ENCODE data around the gene EME1.
A peak's percentile ranks its signal among the peaks of the same experiment; 100 is the strongest.
"Not testable (repeated sequence)": the region's sequence is repeated elsewhere in the genome, so short reads cannot be mapped to it uniquely, and the experiment has no call there.

The EME1 gene

GRCh38 chr17:50388728-50389127 lies 15.7 kb downstream of the EME1 start:
- no peak for TF ChIP-seq PAX5 (IDR thresholded peaks at IDR 0.05; ENCODE audit: insufficient read depth, low read length, severe bottlenecking)
- peak; percentile 39 for TF ChIP-seq POLR2AphosphoS5 (IDR thresholded peaks at IDR 0.05; ENCODE audit: low read depth, low read length)
- FAIRE-seq: no peak

GRCh38 chr17:50389534-50389933 lies 16.5 kb downstream of the EME1 start:
- no peak for DNase-seq (ENCODE audit: insufficient read length, low spot score)
- FAIRE-seq: no peak
- no peak for TF ChIP-seq PAX5 (IDR thresholded peaks at IDR 0.05; ENCODE audit: insufficient read depth, low read length, severe bottlenecking)
- TF ChIP-seq POLR2A (IDR thresholded peaks at IDR 0.05; ENCODE audit: low read depth, low read length): no peak
- TF ChIP-seq POU2F2 (IDR thresholded peaks at IDR 0.05; ENCODE audit: low read depth, low read length): no peak
- TF ChIP-seq TAF1 (IDR thresholded peaks at IDR 0.05; ENCODE audit: low read depth, low read length): no peak
- TF ChIP-seq POLR2AphosphoS5 (IDR thresholded peaks at IDR 0.05; ENCODE audit: low read depth, low read length): no peak
- TF ChIP-seq SPI1 (IDR thresholded peaks at IDR 0.05; ENCODE audit: low read depth, low read length): no peak

More at GRCh38 chr17:50388728-50389127, 15.7 kb downstream of the EME1 start:
- DNase-seq (ENCODE audit: insufficient read length, low spot score): no peak

- DNase-seq (ENCODE audit: insufficient read length, low spot score) (no peak), FAIRE-seq (no peak)
- TF ChIP-seq PAX5 (IDR thresholded peaks at IDR 0.05; ENCODE audit: insufficient read depth, low read length, severe bottlenecking) (no peak), TAF1 (IDR thresholded peaks at IDR 0.05; ENCODE audit: low read depth, low read length) (no peak), POLR2A (IDR thresholded peaks at IDR 0.05; ENCODE audit: low read depth, low read length) (no peak), POLR2AphosphoS5 (IDR thresholded peaks at IDR 0.05; ENCODE audit: low read depth, low read length) (no peak), SPI1 (IDR thresholded peaks at IDR 0.05; ENCODE audit: low read depth, low read length) (no peak), POU2F2 (IDR thresholded peaks at IDR 0.05; ENCODE audit: low read depth, low read length) (no peak)
These were observed 19.6 kb downstream of the EME1 start for GRCh38 chr17:50392621-50393020.

GRCh38 chr17:50393700-50394099 lies 20.7 kb downstream of the EME1 start:
- TF ChIP-seq PAX5 (IDR thresholded peaks at IDR 0.05; ENCODE audit: insufficient read depth, low read length, severe bottlenecking) (no peak), POLR2A (IDR thresholded peaks at IDR 0.05; ENCODE audit: low read depth, low read length) (no peak), POU2F2 (IDR thresholded peaks at IDR 0.05; ENCODE audit: low read depth, low read length) (no peak), POLR2AphosphoS5 (IDR thresholded peaks at IDR 0.05; ENCODE audit: low read depth, low read length) (no peak), SPI1 (IDR thresholded peaks at IDR 0.05; ENCODE audit: low read depth, low read length) (no peak), TAF1 (IDR thresholded peaks at IDR 0.05; ENCODE audit: low read depth, low read length) (no peak)
- FAIRE-seq (no peak), DNase-seq (ENCODE audit: insufficient read length, low spot score) (no peak)

GRCh38 chr17:50394711-50395110 lies 21.7 kb downstream of the EME1 start:
- FAIRE-seq: no peak
- DNase-seq (ENCODE audit: insufficient read length, low spot score): no peak
- TF ChIP-seq PAX5 (IDR thresholded peaks at IDR 0.05; ENCODE audit: insufficient read depth, low read length, severe bottlenecking) (no peak), POLR2A (IDR thresholded peaks at IDR 0.05; ENCODE audit: low read depth, low read length) (no peak), POU2F2 (IDR thresholded peaks at IDR 0.05; ENCODE audit: low read depth, low read length) (no peak), POLR2AphosphoS5 (IDR thresholded peaks at IDR 0.05; ENCODE audit: low read depth, low read length) (no peak), SPI1 (IDR thresholded peaks at IDR 0.05; ENCODE audit: low read depth, low read length) (no peak), TAF1 (IDR thresholded peaks at IDR 0.05; ENCODE audit: low read depth, low read length) (no peak)

- FAIRE-seq (no peak), DNase-seq (ENCODE audit: insufficient read length, low spot score) (no peak)
- TF ChIP-seq SPI1 (IDR thresholded peaks at IDR 0.05; ENCODE audit: low read depth, low read length): no peak
- no peak for TF ChIP-seq PAX5 (IDR thresholded peaks at IDR 0.05; ENCODE audit: insufficient read depth, low read length, severe bottlenecking)
- no peak for TF ChIP-seq POLR2A (IDR thresholded peaks at IDR 0.05; ENCODE audit: low read depth, low read length)
- no peak for TF ChIP-seq POLR2AphosphoS5 (IDR thresholded peaks at IDR 0.05; ENCODE audit: low read depth, low read length)
- TF ChIP-seq POU2F2 (IDR thresholded peaks at IDR 0.05; ENCODE audit: low read depth, low read length): no peak
- no peak for TF ChIP-seq TAF1 (IDR thresholded peaks at IDR 0.05; ENCODE audit: low read depth, low read length)
These were observed 23.5 kb downstream of the EME1 start for GRCh38 chr17:50396261-50397110.

- FAIRE-seq (peak; percentile 99), DNase-seq (ENCODE audit: insufficient read length, low spot score) (peak; percentile 93)
- TF ChIP-seq POU2F2 (IDR thresholded peaks at IDR 0.05; ENCODE audit: low read depth, low read length) (0 out of 2 replicates have a peak, but pooled peaks have one; percentile 74), POLR2A (IDR thresholded peaks at IDR 0.05; ENCODE audit: low read depth, low read length) (peak; percentile 92), POLR2AphosphoS5 (IDR thresholded peaks at IDR 0.05; ENCODE audit: low read depth, low read length) (peak; percentile 96), TAF1 (IDR thresholded peaks at IDR 0.05; ENCODE audit: low read depth, low read length) (peak; percentile 88), SPI1 (IDR thresholded peaks at IDR 0.05; ENCODE audit: low read depth, low read length) (peak; percentile 58), PAX5 (IDR thresholded peaks at IDR 0.05; ENCODE audit: insufficient read depth, low read length, severe bottlenecking) (peak; percentile 87)
These were observed 24.3 kb downstream of the EME1 start, which contains the start of gene LRRC59 for GRCh38 chr17:50397111-50397918. TSS of gene LRRC59 (minus strand) at chr17:50397523. CDS start at chr17:50397317, 206 bp downstream.

- DNase-seq (ENCODE audit: insufficient read length, low spot score) (no peak), FAIRE-seq (no peak)
These were observed 24.9 kb downstream of the EME1 start for GRCh38 chr17:50397919-50398285.

GRCh38 chr17:50398672-50399071 lies 25.6 kb downstream of the EME1 start:
- DNase-seq (ENCODE audit: insufficient read length, low spot score); FAIRE-seq: not testable (repeated sequence)

More at GRCh38 chr17:50397919-50398285, 24.9 kb downstream of the EME1 start:
- TF ChIP-seq POU2F2 (IDR thresholded peaks at IDR 0.05; ENCODE audit: low read depth, low read length): no peak
- TF ChIP-seq TAF1 (IDR thresholded peaks at IDR 0.05; ENCODE audit: low read depth, low read length): no peak
- TF ChIP-seq SPI1 (IDR thresholded peaks at IDR 0.05; ENCODE audit: low read depth, low read length): no peak

GRCh38 chr17:50399591-50399990 lies 26.6 kb downstream of the EME1 start:
- not testable (repeated sequence) for FAIRE-seq; DNase-seq (ENCODE audit: insufficient read length, low spot score)

- DNase-seq (ENCODE audit: insufficient read length, low spot score); FAIRE-seq: not testable (repeated sequence)
These were observed 32.3 kb downstream of the EME1 start for GRCh38 chr17:50405351-50405750.
